ENCODE measurements around the gene BCAS3.
"Not testable (repeated sequence)": the region's sequence is repeated elsewhere in the genome, so short reads cannot be mapped to it uniquely, and the experiment has no call there.

BCAS3 gene

GRCh38 chr17:60677308-60678117, at the start of gene BCAS3:
TSS of gene BCAS3 (plus strand) at chr17:60677851.
- DNase-seq (ENCODE audit: low spot score): peak; percentile 100

GRCh38 chr17:60628252-60628889, 49.3 kb upstream of the BCAS3 start:
- no peak for DNase-seq (ENCODE audit: low spot score)

GRCh38 chr17:60629120-60629519, 48.5 kb upstream of the BCAS3 start:
- peak; percentile 34 for DNase-seq (ENCODE audit: low spot score)

- peak; percentile 93 for DNase-seq (ENCODE audit: low spot score)
Measured at GRCh38 chr17:60630352-60630751, 47.3 kb upstream of the BCAS3 start.

- no peak for DNase-seq (ENCODE audit: low spot score)
Measured at GRCh38 chr17:60631119-60631518, 46.5 kb upstream of the BCAS3 start.

- no peak for DNase-seq (ENCODE audit: low spot score)
Measured at GRCh38 chr17:60637683-60638082, 40.0 kb upstream of the BCAS3 start.

GRCh38 chr17:60639019-60639330, 38.7 kb upstream of the BCAS3 start:
- DNase-seq (ENCODE audit: low spot score): no peak

- peak; percentile 43 for DNase-seq (ENCODE audit: low spot score)
Measured at GRCh38 chr17:60640503-60640902, 37.1 kb upstream of the BCAS3 start.

- DNase-seq (ENCODE audit: low spot score): no peak
Measured at GRCh38 chr17:60641126-60641525, 36.5 kb upstream of the BCAS3 start.

- peak; percentile 93 for DNase-seq (ENCODE audit: low spot score)
Measured at GRCh38 chr17:60641810-60642220, 35.8 kb upstream of the BCAS3 start.

GRCh38 chr17:60645918-60646523, 31.6 kb upstream of the BCAS3 start:
- no peak for DNase-seq (ENCODE audit: low spot score)

- no peak for DNase-seq (ENCODE audit: low spot score)
Measured at GRCh38 chr17:60646701-60647100, 30.9 kb upstream of the BCAS3 start.

- DNase-seq (ENCODE audit: low spot score): no peak
Measured at GRCh38 chr17:60647705-60648104, 29.9 kb upstream of the BCAS3 start.

GRCh38 chr17:60652454-60653247, 25.0 kb upstream of the BCAS3 start:
- no peak for DNase-seq (ENCODE audit: low spot score)

- no peak for DNase-seq (ENCODE audit: low spot score)
Measured at GRCh38 chr17:60653569-60653968, 24.1 kb upstream of the BCAS3 start.

- DNase-seq (ENCODE audit: low spot score): no peak
Measured at GRCh38 chr17:60656499-60656898, 21.2 kb upstream of the BCAS3 start.

- DNase-seq (ENCODE audit: low spot score): no peak
Measured at GRCh38 chr17:60659156-60659555, 18.5 kb upstream of the BCAS3 start.

GRCh38 chr17:60661489-60661888, 16.2 kb upstream of the BCAS3 start:
- no peak for DNase-seq (ENCODE audit: low spot score)

- no peak for DNase-seq (ENCODE audit: low spot score)
Measured at GRCh38 chr17:60664022-60664421, 13.6 kb upstream of the BCAS3 start.

GRCh38 chr17:60665602-60666001, 12.0 kb upstream of the BCAS3 start:
- no peak for DNase-seq (ENCODE audit: low spot score)

- not testable (repeated sequence) for DNase-seq (ENCODE audit: low spot score)
Measured at GRCh38 chr17:60668741-60669140, 8.9 kb upstream of the BCAS3 start.

- DNase-seq (ENCODE audit: low spot score): no peak
Measured at GRCh38 chr17:60671482-60671881, 6.2 kb upstream of the BCAS3 start.
